Endodermal cell (in vitro differentiated cells): ENCODE results near the gene MRPS35. TPM values are rescaled to one million over a fixed set of nuclear protein-coding genes. Genes with fewer than 3 reads are reported as not detected.

ENCODE experiments used
- DNase-seq: peaks from one replicate; pipeline ENCODE4 v3.0.0-alpha.2; 2017
- H3K27ac ChIP-seq: 2 replicates; pipeline ENCODE4 v1.5.1; 2013; ENCODE audit warnings: mild to moderate bottlenecking, low read depth, low read length, moderate library complexity
- H3K27me3 ChIP-seq: 2 replicates; pipeline ENCODE4 v1.6.1; 2013; ENCODE audit warnings: mild to moderate bottlenecking, low read length, moderate library complexity; ENCODE audit not compliant: insufficient read depth, control insufficient read depth, poor library complexity, severe bottlenecking
- H3K36me3 ChIP-seq: 2 replicates; pipeline ENCODE4 v1.7.0; 2013; ENCODE audit warnings: mild to moderate bottlenecking, low read length, moderate library complexity; ENCODE audit not compliant: control insufficient read depth, insufficient read depth
- H3K4me1 ChIP-seq: one replicate; pipeline ENCODE4 v1.7.0; 2013; ENCODE audit warnings: low read length; ENCODE audit not compliant: control insufficient read depth, insufficient read depth
- H3K4me3 ChIP-seq: 2 replicates; pipeline ENCODE4 v1.5.1; 2013; ENCODE audit warnings: mild to moderate bottlenecking, low read length, moderate library complexity
- H3K9ac ChIP-seq: 2 replicates; pipeline ENCODE4 v1.6.1; 2013; ENCODE audit warnings: mild to moderate bottlenecking, low read length, moderate library complexity; ENCODE audit not compliant: poor library complexity, severe bottlenecking; ENCODE audit errors: extremely low read depth
- H3K9me3 ChIP-seq: 2 replicates; pipeline ENCODE4 v1.6.1; 2013; ENCODE audit warnings: mild to moderate bottlenecking, low read length, moderate library complexity; ENCODE audit not compliant: control insufficient read depth
- H3K27ac Mint-ChIP-seq: 2 replicates; pipeline ENCODE4 v1.8.0; 2020; ENCODE audit warnings: mixed read lengths
- H3K27me3 Mint-ChIP-seq: 2 replicates; pipeline ENCODE4 v1.8.0; 2021; ENCODE audit warnings: mild to moderate bottlenecking, mixed read lengths; ENCODE audit not compliant: insufficient read depth
- H3K36me3 Mint-ChIP-seq: 2 replicates; pipeline ENCODE4 v1.8.0; 2020; ENCODE audit warnings: low read depth, mixed read lengths
- H3K4me1 Mint-ChIP-seq: 2 replicates; pipeline ENCODE4 v1.8.0; 2020; ENCODE audit warnings: mixed read lengths
- H3K4me3 Mint-ChIP-seq: 2 replicates; pipeline ENCODE4 v1.8.0; 2020; ENCODE audit warnings: mild to moderate bottlenecking, moderate library complexity, mixed read lengths
- H3K9me3 Mint-ChIP-seq: 2 replicates; pipeline ENCODE4 v1.8.0; 2020; ENCODE audit warnings: mild to moderate bottlenecking, mixed read lengths
- WGBS, 2 experiments: methylation state at CpG; one replicate each; pipeline versions ENCODE4 v1.1.5 to v1.1.7; 2013; ENCODE audit warnings: missing lambda C conversion rate in 2 of 2, mixed read lengths in 1 of 2; ENCODE audit not compliant: insufficient coverage in 1 of 2, insufficient read length in 1 of 2; 5-methylcytosine and 5-hydroxymethylcytosine counted together
- total RNA-seq, 2 donors: library from RNA; stranded (reverse); fragmentation: NEBNext Ultra II Directional in 1 of 2; extraction: Animal tissue kit (Norgen Biotek cat#: 25700) in 1 of 2; gene quantifications; 2 replicates in 1 of 2; 3 replicates in 1 of 2; pipeline ENCODE4 v1.2.1, GENCODE V29; 2021
- TF ChIP-seq, protein P1 (sequence below): fragments of 200-600 bp; sonication (generic); conservative IDR thresholded peaks from 2 replicates; pipeline ENCODE4 v1.5.0; 2021; ENCODE audit warnings: antibody characterized with exemption, mild to moderate bottlenecking

Gene MRPS35
- total RNA-seq, 2 donors from 2014 or later: 33.7 to 62.6 TPM

DNA sequence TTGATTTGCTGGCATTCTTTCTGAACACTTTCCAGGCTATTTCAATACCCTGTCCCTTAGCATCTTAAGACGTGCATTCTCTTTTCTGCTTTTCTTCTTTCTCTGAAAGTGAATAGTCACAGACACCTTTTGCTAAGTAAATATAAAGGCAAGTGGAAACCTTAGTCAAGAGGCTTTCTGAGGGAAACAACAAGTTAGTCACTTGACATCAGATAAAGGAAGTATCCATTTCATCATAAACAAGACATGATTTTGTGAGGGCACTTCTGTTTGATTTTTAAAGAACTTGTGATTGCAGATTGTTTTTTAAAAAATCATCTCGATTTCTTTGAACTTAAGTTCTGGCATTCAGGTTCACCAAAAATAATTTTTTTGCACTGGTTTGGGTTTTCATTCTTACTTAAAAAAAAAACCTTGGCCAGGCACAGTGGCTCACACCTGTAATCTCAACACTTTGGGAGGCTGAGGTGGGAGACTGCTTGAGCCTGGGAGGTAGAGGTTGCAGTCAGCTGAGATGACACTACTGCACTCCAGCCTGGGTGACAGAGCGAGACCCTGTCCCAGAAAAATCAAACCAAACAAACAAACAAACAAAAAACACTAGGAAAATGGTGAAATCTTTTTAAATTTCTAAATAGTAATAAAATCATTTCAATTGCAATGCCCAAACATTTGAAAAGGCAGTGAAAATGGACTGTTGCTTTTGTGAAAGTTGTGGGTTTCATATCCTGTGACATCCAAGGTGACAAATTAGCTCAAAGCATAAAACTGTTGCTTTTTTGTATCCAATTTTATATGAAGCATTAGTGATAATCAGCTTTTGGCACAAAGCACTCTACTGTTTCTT is 61.1 kb downstream of the MRPS35 start:
- H3K9me3 Mint-ChIP-seq: no peaks in the 10 kb centered on the region
- TF ChIP-seq, protein P1, sequence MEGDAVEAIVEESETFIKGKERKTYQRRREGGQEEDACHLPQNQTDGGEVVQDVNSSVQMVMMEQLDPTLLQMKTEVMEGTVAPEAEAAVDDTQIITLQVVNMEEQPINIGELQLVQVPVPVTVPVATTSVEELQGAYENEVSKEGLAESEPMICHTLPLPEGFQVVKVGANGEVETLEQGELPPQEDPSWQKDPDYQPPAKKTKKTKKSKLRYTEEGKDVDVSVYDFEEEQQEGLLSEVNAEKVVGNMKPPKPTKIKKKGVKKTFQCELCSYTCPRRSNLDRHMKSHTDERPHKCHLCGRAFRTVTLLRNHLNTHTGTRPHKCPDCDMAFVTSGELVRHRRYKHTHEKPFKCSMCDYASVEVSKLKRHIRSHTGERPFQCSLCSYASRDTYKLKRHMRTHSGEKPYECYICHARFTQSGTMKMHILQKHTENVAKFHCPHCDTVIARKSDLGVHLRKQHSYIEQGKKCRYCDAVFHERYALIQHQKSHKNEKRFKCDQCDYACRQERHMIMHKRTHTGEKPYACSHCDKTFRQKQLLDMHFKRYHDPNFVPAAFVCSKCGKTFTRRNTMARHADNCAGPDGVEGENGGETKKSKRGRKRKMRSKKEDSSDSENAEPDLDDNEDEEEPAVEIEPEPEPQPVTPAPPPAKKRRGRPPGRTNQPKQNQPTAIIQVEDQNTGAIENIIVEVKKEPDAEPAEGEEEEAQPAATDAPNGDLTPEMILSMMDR: no peak
- no peak overlapping the region for H3K4me3 Mint-ChIP-seq
- Histone ChIP-seq H3K27ac (no peak overlapping the region), H3K36me3 (no peaks in the 10 kb centered on the region), H3K9me3 (no peaks in the 10 kb centered on the region), H3K4me1 (no peaks in the 10 kb centered on the region), H3K27me3 (no peaks in the 10 kb centered on the region), H3K4me3 (no peak overlapping the region), H3K9ac (no peak overlapping the region)
- 80 to 86% methylated on average over 1 to 2 of the region's 3 CpGs for WGBS, 2 experiments
- H3K4me1 Mint-ChIP-seq: peaks cover 10% of the 10 kb centered on the region
- no peak for DNase-seq
- no peaks in the 10 kb centered on the region for H3K36me3 Mint-ChIP-seq
- H3K27me3 Mint-ChIP-seq: no peaks in the 10 kb centered on the region
- no peak overlapping the region for H3K27ac Mint-ChIP-seq

DNA sequence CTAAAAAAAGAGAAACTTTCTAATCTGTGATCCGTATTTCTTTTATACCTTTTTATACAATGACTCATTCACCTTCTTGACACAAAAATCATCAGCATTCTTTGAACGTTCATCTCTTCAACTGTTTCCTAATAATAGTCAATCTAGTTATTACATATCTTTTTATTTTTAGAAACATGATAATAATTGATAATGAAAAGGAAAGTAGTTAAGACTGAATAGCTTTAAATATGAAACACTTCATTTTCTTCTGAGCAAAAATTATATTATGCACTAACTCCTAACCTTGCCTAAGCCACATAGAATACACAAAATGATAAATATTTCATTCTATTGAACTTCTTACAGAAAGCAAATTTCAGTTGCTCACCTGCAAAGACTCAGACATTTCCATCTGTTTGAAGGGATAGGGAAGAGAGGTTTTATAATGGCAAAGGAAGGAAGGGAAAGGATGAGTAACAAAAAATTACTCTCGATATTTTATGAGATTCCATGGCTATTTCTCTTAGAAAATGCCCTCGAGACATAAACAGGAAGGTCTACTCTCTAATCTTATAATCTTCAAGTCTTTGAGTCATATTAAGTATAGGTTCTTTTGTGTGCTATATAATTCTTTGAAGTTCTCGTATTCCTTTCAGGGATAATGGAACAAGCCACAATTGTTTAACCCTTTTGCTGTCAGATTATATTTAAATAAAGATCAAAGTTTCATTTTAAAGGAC is 61.9 kb downstream of the MRPS35 start:
- Mint-ChIP-seq H3K4me1 (peaks cover 11% of the 10 kb centered on the region), H3K9me3 (no peaks in the 10 kb centered on the region), H3K27ac (no peak overlapping the region)

DNA sequence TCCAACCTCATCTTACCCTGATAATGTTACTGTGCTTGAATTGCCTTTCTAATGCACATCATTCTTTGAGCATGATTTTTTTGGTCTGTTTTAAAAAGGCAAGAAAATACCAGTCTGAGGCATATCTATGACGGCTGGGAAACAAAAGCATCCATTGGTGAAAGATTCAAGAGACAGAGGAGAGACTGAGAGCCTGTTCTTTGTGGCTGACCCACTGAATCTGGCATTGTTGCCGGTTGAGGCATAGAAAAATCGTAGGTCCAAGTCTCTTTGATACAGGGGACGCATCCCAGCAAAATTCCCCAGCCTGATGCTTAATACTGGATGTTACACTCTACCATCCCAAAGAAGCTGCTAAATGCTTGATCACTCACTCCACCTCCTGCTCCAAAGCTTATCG is 66.5 kb downstream of the MRPS35 start:
- H3K4me1 ChIP-seq: no peaks in the 10 kb centered on the region
- Mint-ChIP-seq H3K9me3 (no peaks in the 10 kb centered on the region), H3K27ac (no peak overlapping the region), H3K36me3 (peaks cover 4% of the 10 kb centered on the region), H3K4me3 (no peak overlapping the region), H3K4me1 (peaks cover 23% of the 10 kb centered on the region), H3K27me3 (no peaks in the 10 kb centered on the region)
- no peaks in the 10 kb centered on the region for H3K9me3 ChIP-seq
- H3K4me3 ChIP-seq: no peak overlapping the region
- H3K9ac ChIP-seq: no peak overlapping the region
- peaks cover 2% of the 10 kb centered on the region for H3K36me3 ChIP-seq
- H3K27me3 ChIP-seq: no peaks in the 10 kb centered on the region
- TF ChIP-seq, protein P1: no peak
- H3K27ac ChIP-seq: no peak overlapping the region
- no peak for DNase-seq
- 90 to 93% methylated on average over 3 to 5 of the region's 5 CpGs for whole genome bisulfite sequencing, 2 experiments

More for the DNA sequence above, 61.9 kb downstream of the MRPS35 start:
- no peaks in the 10 kb centered on the region for H3K36me3 ChIP-seq
- no peak overlapping the region for H3K4me3 Mint-ChIP-seq
- H3K9me3 ChIP-seq: no peaks in the 10 kb centered on the region
- no peak overlapping the region for H3K9ac ChIP-seq
- TF ChIP-seq, protein P1: no peak
- WGBS, 2 experiments: 95 to 100% methylated on average over 1 to 4 of the region's 5 CpGs
- no peaks in the 10 kb centered on the region for H3K36me3 Mint-ChIP-seq
- H3K27ac ChIP-seq: no peak overlapping the region
- no peaks in the 10 kb centered on the region for H3K27me3 Mint-ChIP-seq
- no peaks in the 10 kb centered on the region for H3K4me1 ChIP-seq
- DNase-seq: no peak
- H3K4me3 ChIP-seq: no peak overlapping the region
- H3K27me3 ChIP-seq: no peaks in the 10 kb centered on the region
